ENCODE measurements around the gene PCSK5. TPM values are rescaled to one million over a fixed set of nuclear protein-coding genes. Genes with fewer than 3 reads are reported as not detected.
A peak's percentile ranks its signal among the peaks of the same experiment; 100 is the strongest.

Gene PCSK5
- total and polyA plus RNA-seq, 7 experiments from 2014 or later: 5.2 to 35.0 (median 19.1) TPM

DNA sequence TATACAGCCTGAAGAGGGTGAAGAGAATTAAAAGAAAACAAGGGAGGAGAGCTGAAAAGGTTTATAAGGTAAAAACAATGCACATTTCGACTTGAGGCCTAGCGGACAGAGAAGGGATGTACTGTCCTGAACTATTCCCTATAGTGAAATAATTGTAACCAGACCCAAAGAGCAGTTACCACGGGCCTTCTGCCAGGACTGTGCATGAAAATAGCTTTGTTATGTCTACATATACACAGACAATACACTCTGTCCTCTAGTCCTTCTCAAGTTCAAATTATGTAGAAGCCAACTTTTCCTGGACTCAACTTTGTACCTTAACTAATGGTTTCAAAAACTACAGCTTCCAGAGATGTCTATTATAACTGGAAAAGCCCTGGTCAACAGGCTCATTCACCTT lies 223.7 kb downstream of the PCSK5 start:
- Histone ChIP-seq H3K27me3 (ENCODE audit: control insufficient read depth in 2 of 2, insufficient read depth in 2 of 2, low read length in 2 of 2) (no peaks in the 10 kb centered on the region), H3K36me3 (ENCODE audit: control insufficient read depth in 2 of 3, insufficient read depth in 3 of 3, low read length in 3 of 3) (no peaks in the 10 kb centered on the region), H3K4me1 (ENCODE audit: control insufficient read depth in 2 of 2, insufficient read depth in 2 of 2, low read length in 2 of 2) (no peaks in the 10 kb centered on the region), H3K9me3 (ENCODE audit: control insufficient read depth in 2 of 3, low read length in 3 of 3) (no peaks in the 10 kb centered on the region), H3K27ac (ENCODE audit: low read depth, low read length) (no peak overlapping the region), H3K4me3 (ENCODE audit: low read length) (no peak overlapping the region)
- peak overlapping the region in 5 of 9 donors; percentile 17 to 53 (median 28) for H3K27ac Mint-ChIP-seq
- peaks cover 0 to 16% (median 4%) of the 10 kb centered on the region in 7 donors for H3K4me1 Mint-ChIP-seq
- no peaks in the 10 kb centered on the region for H3K27me3 Mint-ChIP-seq
- peaks cover 0 to 31% (median 20%) of the 10 kb centered on the region in 5 donors for H3K36me3 Mint-ChIP-seq
- ATAC-seq: no peak
- intact Hi-C loops (cut with micrococcal nuclease): no loop called here
- no peaks in the 10 kb centered on the region for H3K9me3 Mint-ChIP-seq
- CTCF ChIA-PET: no interaction called here
- H3K4me3 Mint-ChIP-seq: no peak overlapping the region
- DNase-seq: no peak
- POLR2A ChIA-PET: no interaction called here

DNA sequence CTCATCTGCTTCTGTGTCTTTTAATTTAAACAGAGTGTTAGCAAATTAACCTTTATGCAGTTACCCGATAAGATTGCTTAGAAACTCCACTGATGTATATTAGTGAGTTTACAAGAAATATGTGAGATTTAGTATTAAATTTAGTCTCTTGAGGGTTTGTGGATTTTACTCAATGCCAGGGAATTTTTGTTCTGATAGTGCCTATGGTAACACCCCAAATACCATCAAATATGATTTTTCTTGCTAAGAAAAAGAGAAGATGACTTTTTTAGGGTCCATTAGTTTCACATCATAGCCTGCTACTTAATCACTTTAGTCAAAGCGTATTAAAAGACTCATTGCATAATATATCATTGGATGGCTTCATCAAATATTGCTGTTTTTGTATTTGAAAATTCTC lies 224.9 kb downstream of the PCSK5 start:
- ATAC-seq (no peak), DNase-seq (no peak)
- Histone ChIP-seq H3K27me3 (ENCODE audit: control insufficient read depth in 2 of 2, insufficient read depth in 2 of 2, low read length in 2 of 2) (no peaks in the 10 kb centered on the region), H3K27ac (ENCODE audit: low read depth, low read length) (no peak overlapping the region), H3K9me3 (ENCODE audit: control insufficient read depth in 2 of 3, low read length in 3 of 3) (no peaks in the 10 kb centered on the region), H3K4me3 (ENCODE audit: low read length) (no peak overlapping the region), H3K36me3 (ENCODE audit: control insufficient read depth in 2 of 3, insufficient read depth in 3 of 3, low read length in 3 of 3) (no peaks in the 10 kb centered on the region), H3K4me1 (ENCODE audit: control insufficient read depth in 2 of 2, insufficient read depth in 2 of 2, low read length in 2 of 2) (no peaks in the 10 kb centered on the region)
- POLR2A ChIA-PET: no interaction called here
- peaks cover 0 to 23% (median 10%) of the 10 kb centered on the region in 7 donors for H3K4me1 Mint-ChIP-seq
- intact Hi-C loops (cut with micrococcal nuclease): no loop called here
- H3K27me3 Mint-ChIP-seq: no peaks in the 10 kb centered on the region
- CTCF ChIA-PET: interaction anchor here (0.7 kb wide), 1 partner anchor 268 kb away, joined by 3 read pairs; no protein-coding TSS in a partner anchor
- no peaks in the 10 kb centered on the region for H3K9me3 Mint-ChIP-seq
- H3K36me3 Mint-ChIP-seq: peaks cover 0 to 29% (median 11%) of the 10 kb centered on the region in 5 donors
- peak overlapping the region in 6 of 9 donors; percentile 6 to 69 (median 34) for H3K27ac Mint-ChIP-seq
- no peak overlapping the region for H3K4me3 Mint-ChIP-seq

DNA sequence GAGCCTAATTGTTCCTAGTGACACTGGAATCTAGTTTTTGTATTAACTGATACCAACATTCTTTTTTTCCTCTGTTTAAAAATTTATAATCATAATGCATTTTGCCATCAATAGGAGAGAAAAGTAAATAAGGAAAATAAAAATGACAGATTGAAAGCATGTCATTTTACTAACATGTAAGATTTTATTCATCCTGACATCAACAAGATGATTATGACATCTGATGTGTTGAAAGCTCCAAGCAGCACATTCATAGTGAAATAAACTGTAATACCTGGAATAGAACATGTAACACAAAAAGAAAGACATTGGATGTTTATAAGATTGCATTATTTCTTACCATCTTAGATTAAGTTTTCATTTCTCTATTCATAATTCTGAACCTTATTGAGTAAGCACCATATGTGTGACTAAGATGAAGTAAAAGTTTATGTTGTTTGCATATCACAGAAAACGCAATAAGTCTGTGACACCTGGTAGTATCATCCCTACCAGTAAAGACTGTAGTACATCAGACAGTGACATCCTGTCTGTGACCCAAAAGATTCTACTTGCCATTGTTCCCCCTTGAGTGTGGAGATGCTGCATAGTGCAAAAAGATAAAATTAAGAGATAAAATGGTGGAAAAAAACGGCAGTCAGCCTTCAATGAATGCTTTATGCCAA lies 225.6 kb downstream of the PCSK5 start:
- no peaks in the 10 kb centered on the region for H3K9me3 Mint-ChIP-seq
- peaks cover 0 to 27% (median 13%) of the 10 kb centered on the region in 5 donors for H3K36me3 Mint-ChIP-seq
- ChIA-PET CTCF (no interaction called here), POLR2A (no interaction called here)
- H3K4me3 ChIP-seq (ENCODE audit: low read length): no peak overlapping the region
- DNase-seq (no peak), ATAC-seq (no peak)
- no peaks in the 10 kb centered on the region for H3K27me3 ChIP-seq (ENCODE audit: control insufficient read depth in 2 of 2, insufficient read depth in 2 of 2, low read length in 2 of 2)
- H3K9me3 ChIP-seq (ENCODE audit: control insufficient read depth in 2 of 3, low read length in 3 of 3): no peaks in the 10 kb centered on the region
- intact Hi-C loops (cut with micrococcal nuclease): no loop called here
- no peaks in the 10 kb centered on the region for H3K4me1 ChIP-seq (ENCODE audit: control insufficient read depth in 2 of 2, insufficient read depth in 2 of 2, low read length in 2 of 2)
- no peaks in the 10 kb centered on the region for H3K36me3 ChIP-seq (ENCODE audit: control insufficient read depth in 2 of 3, insufficient read depth in 3 of 3, low read length in 3 of 3)
- no peak overlapping the region for H3K27ac ChIP-seq (ENCODE audit: low read depth, low read length)
- no peaks in the 10 kb centered on the region for H3K27me3 Mint-ChIP-seq
- peak overlapping the region in 6 of 9 donors; percentile 12 to 69 (median 34) for H3K27ac Mint-ChIP-seq
- H3K4me1 Mint-ChIP-seq: peaks cover 0 to 25% (median 10%) of the 10 kb centered on the region in 7 donors
- no peak overlapping the region for H3K4me3 Mint-ChIP-seq

DNA sequence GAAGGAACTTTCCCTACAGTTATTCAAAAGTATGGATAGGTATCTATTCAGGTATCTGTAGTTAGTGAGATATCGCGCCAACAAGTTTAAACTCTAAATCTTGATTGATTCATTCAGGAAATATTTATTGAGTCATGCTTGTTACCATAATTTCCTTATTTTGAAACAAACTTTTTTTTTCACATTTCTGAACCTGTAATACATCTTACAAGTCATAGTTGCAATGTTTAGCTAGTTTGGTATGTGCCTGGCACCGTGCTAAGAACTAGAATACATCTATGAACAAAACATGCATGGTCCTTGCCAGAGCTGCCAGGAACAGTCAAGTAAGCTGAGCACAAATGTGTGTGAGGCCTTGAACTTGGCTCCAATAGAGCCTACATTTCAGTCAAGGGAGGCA lies 226.4 kb downstream of the PCSK5 start:
- POLR2A ChIA-PET: interaction anchor here (0.7 kb wide), 1 partner anchor 17 kb away, joined by 3 read pairs; no protein-coding TSS in a partner anchor
- intact Hi-C loops (cut with micrococcal nuclease): no loop called here

DNA sequence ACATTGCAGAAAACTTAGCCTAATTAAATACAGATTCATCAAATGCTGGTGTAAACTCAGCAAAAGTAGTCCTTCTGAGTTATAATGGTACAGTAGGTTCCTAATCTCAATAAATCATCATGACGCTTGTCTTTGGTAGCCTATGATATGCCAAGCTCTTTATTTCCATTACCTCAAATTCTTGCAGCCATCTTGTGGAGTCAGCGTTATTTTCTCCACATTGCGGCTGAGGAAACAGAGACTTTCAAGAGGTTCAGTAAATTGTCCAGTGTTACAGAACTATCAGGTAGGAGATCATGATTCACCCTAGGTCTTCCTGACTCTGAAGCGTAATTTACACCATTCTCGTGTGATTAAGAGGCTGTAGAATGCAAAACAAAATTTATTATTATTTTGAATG lies 237.2 kb downstream of the PCSK5 start:
- H3K27me3 ChIP-seq (ENCODE audit: control insufficient read depth in 2 of 2, insufficient read depth in 2 of 2, low read length in 2 of 2): no peaks in the 10 kb centered on the region
- no peak overlapping the region for H3K4me3 ChIP-seq (ENCODE audit: low read length)
- no peaks in the 10 kb centered on the region for H3K9me3 ChIP-seq (ENCODE audit: control insufficient read depth in 2 of 3, low read length in 3 of 3)
- Mint-ChIP-seq H3K9me3 (no peaks in the 10 kb centered on the region), H3K27me3 (no peaks in the 10 kb centered on the region), H3K36me3 (peaks cover 4 to 48% (median 38%) of the 10 kb centered on the region in 5 donors), H3K4me1 (peaks cover 0 to 20% (median 4%) of the 10 kb centered on the region in 7 donors), H3K4me3 (no peak overlapping the region), H3K27ac (no peak overlapping the region)
- H3K27ac ChIP-seq (ENCODE audit: low read depth, low read length): no peak overlapping the region
- no peaks in the 10 kb centered on the region for H3K36me3 ChIP-seq (ENCODE audit: control insufficient read depth in 2 of 3, insufficient read depth in 3 of 3, low read length in 3 of 3)
- CTCF ChIA-PET: no interaction called here
- intact Hi-C loops (cut with micrococcal nuclease): no loop called here
- DNase-seq: no peak
- POLR2A ChIA-PET: no interaction called here
- ATAC-seq: no peak
- no peaks in the 10 kb centered on the region for H3K4me1 ChIP-seq (ENCODE audit: control insufficient read depth in 2 of 2, insufficient read depth in 2 of 2, low read length in 2 of 2)

More for the DNA sequence above, 226.4 kb downstream of the PCSK5 start:
- CTCF ChIA-PET: no interaction called here
- DNase-seq (no peak), ATAC-seq (no peak)
- Mint-ChIP-seq H3K36me3 (peaks cover 0 to 23% (median 16%) of the 10 kb centered on the region in 5 donors), H3K9me3 (no peaks in the 10 kb centered on the region), H3K4me3 (no peak overlapping the region), H3K27ac (peak overlapping the region in 7 of 9 donors; percentile 4 to 88 (median 17)), H3K27me3 (no peaks in the 10 kb centered on the region), H3K4me1 (peaks cover 0 to 25% (median 10%) of the 10 kb centered on the region in 7 donors)
- no peaks in the 10 kb centered on the region for H3K9me3 ChIP-seq (ENCODE audit: control insufficient read depth in 2 of 3, low read length in 3 of 3)
- no peak overlapping the region for H3K4me3 ChIP-seq (ENCODE audit: low read length)
- no peaks in the 10 kb centered on the region for H3K4me1 ChIP-seq (ENCODE audit: control insufficient read depth in 2 of 2, insufficient read depth in 2 of 2, low read length in 2 of 2)
- no peak overlapping the region for H3K27ac ChIP-seq (ENCODE audit: low read depth, low read length)
- H3K36me3 ChIP-seq (ENCODE audit: control insufficient read depth in 2 of 3, insufficient read depth in 3 of 3, low read length in 3 of 3): no peaks in the 10 kb centered on the region
- H3K27me3 ChIP-seq (ENCODE audit: control insufficient read depth in 2 of 2, insufficient read depth in 2 of 2, low read length in 2 of 2): no peaks in the 10 kb centered on the region

DNA sequence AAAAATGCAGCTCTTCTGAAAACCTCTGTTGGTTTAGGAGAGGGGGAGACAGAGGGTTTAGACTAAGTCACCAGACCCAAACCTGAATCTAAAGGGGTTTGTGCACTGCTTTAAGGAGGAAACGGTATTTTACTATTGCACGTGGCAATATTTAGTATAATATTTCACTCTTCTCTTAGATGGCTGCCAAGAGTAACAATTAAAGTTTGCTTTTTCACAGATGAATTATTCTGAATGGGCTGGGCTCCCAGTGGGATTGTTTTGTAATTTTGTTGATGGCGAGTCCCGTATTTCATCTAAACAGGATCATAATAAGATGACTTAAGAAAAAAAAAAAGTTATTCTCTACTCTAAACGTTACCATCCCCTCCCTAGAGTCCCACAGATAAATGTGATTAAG lies 245.4 kb downstream of the PCSK5 start:
- no peaks in the 10 kb centered on the region for H3K4me1 ChIP-seq (ENCODE audit: control insufficient read depth in 2 of 2, insufficient read depth in 2 of 2, low read length in 2 of 2)
- Mint-ChIP-seq H3K27me3 (no peaks in the 10 kb centered on the region), H3K4me3 (no peak overlapping the region), H3K36me3 (peaks cover 0 to 45% (median 31%) of the 10 kb centered on the region in 5 donors), H3K9me3 (no peaks in the 10 kb centered on the region), H3K4me1 (peaks cover 4 to 25% (median 17%) of the 10 kb centered on the region in 7 donors), H3K27ac (peak overlapping the region in 1 of 9 donors; percentile 46)
- no peaks in the 10 kb centered on the region for H3K9me3 ChIP-seq (ENCODE audit: control insufficient read depth in 2 of 3, low read length in 3 of 3)
- POLR2A ChIA-PET: no interaction called here
- CTCF ChIA-PET: interaction anchor here (1.1 kb wide), 1 partner anchor 163 kb away, joined by 3 read pairs; no protein-coding TSS in a partner anchor
- H3K4me3 ChIP-seq (ENCODE audit: low read length): no peak overlapping the region
- no peaks in the 10 kb centered on the region for H3K36me3 ChIP-seq (ENCODE audit: control insufficient read depth in 2 of 3, insufficient read depth in 3 of 3, low read length in 3 of 3)
- no peak overlapping the region for H3K27ac ChIP-seq (ENCODE audit: low read depth, low read length)
- ATAC-seq (no peak), DNase-seq (no peak)
- intact Hi-C loops (cut with micrococcal nuclease): no loop called here
- no peaks in the 10 kb centered on the region for H3K27me3 ChIP-seq (ENCODE audit: control insufficient read depth in 2 of 2, insufficient read depth in 2 of 2, low read length in 2 of 2)

DNA sequence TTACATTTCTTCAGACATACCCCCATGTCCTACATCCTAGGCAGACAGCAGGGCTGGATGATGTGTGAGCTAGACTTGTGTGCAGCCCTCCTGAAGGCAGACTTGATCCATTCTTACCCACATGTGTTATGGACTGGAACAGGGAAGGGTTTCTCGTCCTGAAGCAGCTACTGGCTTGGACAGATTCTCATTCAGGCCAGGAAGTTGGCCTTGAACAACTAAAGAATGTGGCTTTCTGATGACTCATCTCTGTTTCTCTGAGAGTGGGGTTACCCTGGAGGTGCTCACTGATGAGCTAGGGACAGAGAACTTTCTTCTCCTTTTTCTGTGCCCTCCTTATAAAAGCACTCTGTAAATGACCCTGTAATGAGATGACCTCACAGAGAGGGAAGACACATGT lies 246.5 kb downstream of the PCSK5 start:
- H3K36me3 Mint-ChIP-seq: peaks cover 0 to 50% (median 28%) of the 10 kb centered on the region in 5 donors
- ChIA-PET POLR2A (interaction anchor here (0.7 kb wide), 1 partner anchor 12 kb away, joined by 3 read pairs; no protein-coding TSS in a partner anchor), CTCF (interaction anchor here (0.6 kb wide), 1 partner anchor 177 kb away, joined by 3 read pairs; no protein-coding TSS in a partner anchor)
- Histone ChIP-seq H3K4me1 (ENCODE audit: control insufficient read depth in 2 of 2, insufficient read depth in 2 of 2, low read length in 2 of 2) (no peaks in the 10 kb centered on the region), H3K27ac (ENCODE audit: low read depth, low read length) (no peak overlapping the region), H3K9me3 (ENCODE audit: control insufficient read depth in 2 of 3, low read length in 3 of 3) (no peaks in the 10 kb centered on the region), H3K4me3 (ENCODE audit: low read length) (no peak overlapping the region), H3K36me3 (ENCODE audit: control insufficient read depth in 2 of 3, insufficient read depth in 3 of 3, low read length in 3 of 3) (no peaks in the 10 kb centered on the region), H3K27me3 (ENCODE audit: control insufficient read depth in 2 of 2, insufficient read depth in 2 of 2, low read length in 2 of 2) (no peaks in the 10 kb centered on the region)
- no peaks in the 10 kb centered on the region for H3K9me3 Mint-ChIP-seq
- no peak for DNase-seq
- H3K27me3 Mint-ChIP-seq: no peaks in the 10 kb centered on the region
- peak overlapping the region in 1 of 10 donors; percentile 14 for H3K4me3 Mint-ChIP-seq
- H3K27ac Mint-ChIP-seq: no peak overlapping the region
- intact Hi-C loops (cut with micrococcal nuclease): no loop called here
- peak; percentile 34 for ATAC-seq
- peaks cover 4 to 25% (median 17%) of the 10 kb centered on the region in 7 donors for H3K4me1 Mint-ChIP-seq

Data from naive thymus-derived CD4-positive, alpha-beta T cell (primary cell).